Common myeloid progenitor, CD34-positive (primary cell): ENCODE data around the gene PTPRM.

Experiments used
- CTCF ChIA-PET: fragments of 350-600 bp; sonication (Branson Sonifier 250); formaldehyde crosslinking; loops from one replicate; lab custom pipeline; 2021; ENCODE audit warnings: antibody characterized with exemption; lab: Charles Lee
- POLR2A ChIA-PET: fragments of 350-600 bp; sonication (Branson Sonifier 250); formaldehyde crosslinking; loops from one replicate; lab custom pipeline; 2021; ENCODE audit warnings: antibody characterized with exemption; lab: Charles Lee
- DNase-seq, 3 donors: peaks; one replicate each; pipeline versions ENCODE4 v3.0.0 to v3.0.0-alpha.2; 2013
- H3K27ac ChIP-seq, 2 experiments: 1 replicate in 1 of 2; 2 replicates in 1 of 2; pipeline ENCODE4 v1.7.0; 2013; ENCODE audit warnings: inconsistent platforms in 2 of 2, low read length in 2 of 2, mild to moderate bottlenecking in 2 of 2, low read depth in 1 of 2, moderate library complexity in 1 of 2; ENCODE audit not compliant: severe bottlenecking in 2 of 2, insufficient read depth in 1 of 2, poor library complexity in 1 of 2
- H3K27me3 ChIP-seq, 5 experiments: replicated peaks in 2 of 5; 1 replicate in 3 of 5; 2 replicates in 2 of 5; pipeline versions ENCODE4 v1.6.1 to v1.7.0; 2013; ENCODE audit warnings: low read length in 4 of 5, mild to moderate bottlenecking in 2 of 5, moderate library complexity in 2 of 5, inconsistent platforms in 1 of 5; ENCODE audit not compliant: insufficient read depth in 5 of 5, control insufficient read depth in 4 of 5
- H3K36me3 ChIP-seq, 4 experiments: 1 replicate in 2 of 4; 2 replicates in 2 of 4; pipeline versions ENCODE4 v1.6.1 to v1.7.0; 2013; ENCODE audit warnings: low read length in 3 of 4, control low read depth in 1 of 4, mild to moderate bottlenecking in 1 of 4; ENCODE audit not compliant: control insufficient read depth in 4 of 4, insufficient read depth in 4 of 4
- H3K4me1 ChIP-seq, 4 experiments: 1 replicate in 3 of 4; 2 replicates in 1 of 4; pipeline versions ENCODE4 v1.6.1 to v1.7.1; 2013; ENCODE audit warnings: low read length in 3 of 4, mild to moderate bottlenecking in 3 of 4, control low read depth in 1 of 4, inconsistent platforms in 1 of 4, moderate library complexity in 1 of 4; ENCODE audit not compliant: control insufficient read depth in 4 of 4, insufficient read depth in 4 of 4; ENCODE audit errors: control extremely low read depth in 1 of 4
- H3K4me3 ChIP-seq, 7 experiments: 1 replicate in 4 of 7; 2 replicates in 3 of 7; pipeline versions ENCODE4 v1.5.1 to v1.7.0; 2013; ENCODE audit warnings: mild to moderate bottlenecking in 7 of 7, low read length in 6 of 7, moderate library complexity in 6 of 7, inconsistent platforms in 2 of 7, low read depth in 2 of 7, control low read depth in 1 of 7; ENCODE audit not compliant: insufficient read depth in 4 of 7, control insufficient read depth in 1 of 7; ENCODE audit errors: extremely low read depth in 1 of 7
- H3K9me3 ChIP-seq, 5 experiments: 1 replicate in 4 of 5; 2 replicates in 1 of 5; pipeline versions ENCODE4 v1.6.1 to v1.7.1; 2013; ENCODE audit warnings: low read length in 4 of 5, mild to moderate bottlenecking in 2 of 5, inconsistent platforms in 1 of 5, low read depth in 1 of 5, moderate library complexity in 1 of 5; ENCODE audit not compliant: control insufficient read depth in 4 of 5, insufficient read depth in 2 of 5; ENCODE audit errors: control extremely low read depth in 1 of 5
- WGBS: methylation state at CpG from one replicate; pipeline ENCODE4 v1.1.5; 2013; ENCODE audit not compliant: insufficient coverage; 5-methylcytosine and 5-hydroxymethylcytosine counted together

PTPRM gene

DNA sequence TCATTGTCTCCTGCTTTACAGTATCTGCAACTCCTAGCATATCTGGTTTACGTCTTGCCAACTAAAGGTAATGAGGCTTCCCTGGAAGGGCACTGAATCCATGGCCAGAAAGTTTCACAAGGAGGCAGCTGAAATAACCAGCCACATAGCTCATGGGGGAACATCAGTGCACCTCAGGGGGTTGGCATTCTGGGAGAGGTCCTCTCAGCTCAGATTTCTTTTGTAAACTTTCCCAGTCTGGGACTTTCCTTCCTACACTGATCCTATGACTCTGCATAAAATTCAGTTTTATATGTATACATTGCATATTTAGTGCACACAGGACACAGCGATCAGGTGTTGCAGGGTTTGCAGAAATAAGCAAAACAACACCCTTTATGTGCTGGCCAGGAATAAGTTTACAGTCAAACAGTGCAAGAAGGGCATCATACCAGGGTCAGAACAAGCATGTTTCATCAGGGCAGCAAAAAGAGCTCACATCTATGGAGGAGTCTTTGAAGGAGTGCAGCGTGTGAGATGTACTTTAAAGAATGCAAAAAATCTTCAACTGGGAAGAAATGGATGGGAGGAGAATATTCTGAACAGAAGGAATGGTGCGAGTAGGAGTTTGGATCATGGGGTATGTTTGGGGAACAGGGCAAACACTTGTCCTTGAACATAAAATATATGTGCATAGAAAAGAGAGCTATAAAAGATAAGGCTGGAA lies 801.5 kb downstream of the PTPRM start:
- POLR2A ChIA-PET: interaction anchor here (0.8 kb wide), 1 partner anchor 802 kb away, joined by 3 read pairs; the partner anchor contains the start of gene PTPRM
- Histone ChIP-seq H3K36me3 (no peaks in the 10 kb centered on the region), H3K4me3 (no peak overlapping the region), H3K4me1 (peaks cover 4 to 10% (median 6%) of the 10 kb centered on the region in 4 experiments), H3K9me3 (no peaks in the 10 kb centered on the region), H3K27ac (no peak overlapping the region), H3K27me3 (peaks cover 0 to 3% (median 0%) of the 10 kb centered on the region in 5 experiments)
- 94% methylated on average over 4 of the region's 4 CpGs for WGBS
- DNase-seq: no peak
- CTCF ChIA-PET: interaction anchor here (0.6 kb wide), 1 partner anchor 527 kb away, joined by 3 read pairs; no protein-coding TSS in a partner anchor

DNA sequence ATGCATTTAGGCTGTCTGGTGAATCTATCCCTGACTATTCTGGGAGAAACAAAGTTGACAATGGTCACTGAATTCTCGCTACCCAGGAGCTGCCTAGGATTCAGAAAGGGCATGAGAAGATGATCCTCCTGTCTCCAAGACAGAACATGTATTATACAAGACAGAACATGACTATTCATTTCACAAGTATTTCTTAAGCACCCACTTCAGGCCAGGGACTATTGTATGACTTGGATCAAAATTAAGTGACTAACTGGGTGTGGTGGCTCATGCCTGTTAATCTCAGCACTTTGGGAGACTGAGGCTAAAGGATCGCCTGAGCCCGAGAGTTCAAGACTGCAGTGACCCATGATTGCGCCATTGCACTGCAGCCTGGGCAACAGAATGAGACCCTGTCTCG lies 806.4 kb downstream of the PTPRM start:
- H3K27ac ChIP-seq: no peak overlapping the region
- CTCF ChIA-PET: no interaction called here
- peaks cover 0 to 4% (median 0%) of the 10 kb centered on the region in 4 experiments for H3K4me1 ChIP-seq
- no peak overlapping the region for H3K4me3 ChIP-seq
- H3K27me3 ChIP-seq: no peaks in the 10 kb centered on the region
- WGBS: 100% methylated on average over 3 of the region's 5 CpGs
- no peaks in the 10 kb centered on the region for H3K9me3 ChIP-seq
- H3K36me3 ChIP-seq: peaks cover 0 to 3% (median under 1%) of the 10 kb centered on the region in 4 experiments
- POLR2A ChIA-PET: no interaction called here
- no peak for DNase-seq

DNA sequence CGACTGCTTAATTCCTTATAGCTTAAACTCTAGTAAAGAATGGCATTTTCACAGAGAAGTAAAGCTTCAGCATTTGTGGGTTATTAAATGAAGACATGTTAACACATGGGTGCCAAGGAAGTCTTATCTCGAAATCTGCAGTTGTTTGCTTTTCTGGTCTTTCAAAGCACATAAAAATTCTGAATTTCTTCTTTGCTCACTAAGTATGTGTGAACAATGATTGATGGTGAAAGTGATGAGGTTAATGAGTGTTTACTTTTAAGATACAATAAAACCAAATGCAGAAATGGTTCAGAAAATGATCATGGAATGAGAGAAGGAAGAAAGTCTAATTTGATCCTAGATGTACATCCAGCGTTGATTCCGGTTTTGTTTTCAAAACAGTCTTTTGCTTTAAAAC lies 807.6 kb downstream of the PTPRM start:
- H3K9me3 ChIP-seq: no peaks in the 10 kb centered on the region
- DNase-seq: no peak
- ChIA-PET POLR2A (no interaction called here), CTCF (no interaction called here)
- WGBS: 100% methylated on average over 1 of the region's 4 CpGs
- H3K4me3 ChIP-seq: no peak overlapping the region
- no peak overlapping the region for H3K27ac ChIP-seq
- peaks cover 0 to 4% (median 0%) of the 10 kb centered on the region in 4 experiments for H3K4me1 ChIP-seq
- peaks cover 0 to 6% (median 4%) of the 10 kb centered on the region in 4 experiments for H3K36me3 ChIP-seq
- no peaks in the 10 kb centered on the region for H3K27me3 ChIP-seq

DNA sequence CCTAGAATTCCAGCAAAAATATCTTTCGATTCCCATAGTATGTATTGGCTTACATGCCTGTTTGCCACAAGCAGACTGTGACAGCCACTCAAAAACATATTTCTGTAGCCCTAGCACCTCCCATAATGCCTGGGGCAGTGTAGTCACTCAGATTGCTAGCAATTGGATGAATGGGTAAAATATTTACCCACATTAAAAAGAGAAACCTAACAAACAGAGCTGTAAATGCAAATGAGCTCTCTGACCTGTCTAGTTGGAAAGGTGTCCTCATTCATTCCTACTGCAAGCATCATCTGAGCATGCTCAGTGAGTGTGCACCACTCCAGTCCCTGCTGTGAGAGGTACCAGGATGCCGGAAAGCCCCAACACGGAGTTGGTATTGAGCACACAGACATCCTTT lies 808.1 kb downstream of the PTPRM start:
- Histone ChIP-seq H3K27ac (no peak overlapping the region), H3K9me3 (no peaks in the 10 kb centered on the region), H3K4me3 (no peak overlapping the region), H3K27me3 (no peaks in the 10 kb centered on the region), H3K36me3 (peaks cover under 1 to 6% (median 4%) of the 10 kb centered on the region in 4 experiments), H3K4me1 (peaks cover 0 to 4% (median 0%) of the 10 kb centered on the region in 4 experiments)
- CTCF ChIA-PET: no interaction called here
- 94% methylated on average over 2 of the region's 3 CpGs for WGBS
- POLR2A ChIA-PET: no interaction called here
- no peak for DNase-seq

DNA sequence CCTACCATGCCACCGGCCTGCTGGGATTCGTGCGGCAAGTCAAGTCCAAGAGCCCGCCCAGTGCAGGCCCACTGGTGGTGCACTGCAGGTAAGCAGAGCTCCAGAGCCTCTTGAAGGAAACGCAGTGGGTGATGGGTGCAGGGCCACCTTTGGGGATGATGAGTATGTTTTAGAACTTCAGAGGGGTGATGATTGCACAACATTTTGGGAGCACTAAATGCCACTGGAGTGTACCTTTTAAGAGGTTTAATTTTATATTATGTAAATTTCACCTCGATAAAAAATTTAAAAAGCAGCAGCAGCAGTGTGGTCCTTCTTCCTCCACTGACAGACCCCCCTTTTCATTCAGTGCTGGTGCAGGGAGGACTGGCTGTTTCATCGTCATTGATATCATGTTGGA lies 809.0 kb downstream of the PTPRM start:
- H3K36me3 ChIP-seq: peaks cover 2 to 6% (median 4%) of the 10 kb centered on the region in 4 experiments
- CTCF ChIA-PET: no interaction called here

DNA sequence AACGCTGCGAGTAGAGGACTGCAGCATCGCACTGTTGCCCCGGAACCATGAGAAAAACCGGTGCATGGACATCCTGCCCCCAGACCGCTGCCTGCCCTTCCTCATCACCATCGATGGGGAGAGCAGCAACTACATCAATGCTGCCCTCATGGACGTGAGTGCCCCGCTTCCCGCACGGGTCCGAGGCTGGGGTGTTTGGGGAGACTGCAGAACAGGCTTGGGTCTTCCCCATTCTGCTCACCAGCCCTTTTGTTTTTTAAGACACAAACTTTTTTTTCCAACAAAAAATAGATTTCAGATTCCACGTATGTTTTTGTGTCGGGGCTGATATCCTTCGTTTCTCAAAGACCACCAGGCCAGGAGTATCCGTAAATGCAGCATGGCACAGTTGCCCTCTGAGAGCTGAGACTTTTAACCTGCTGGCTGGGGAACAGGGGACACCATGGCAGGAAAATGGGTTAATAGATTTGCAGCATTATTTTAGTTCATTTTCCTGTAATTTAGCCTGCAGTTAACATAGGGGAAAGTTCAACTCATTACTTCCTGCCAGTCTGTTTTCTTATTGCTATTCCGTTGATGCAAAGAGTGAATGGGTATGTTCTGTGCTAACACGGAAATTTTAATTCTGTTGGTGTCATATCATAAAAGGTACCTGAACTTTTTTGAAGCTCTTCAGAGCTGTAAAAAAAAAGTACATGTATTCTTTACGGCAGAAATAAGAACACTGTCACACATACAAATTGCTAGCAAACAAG lies 812.2 kb downstream of the PTPRM start:
- no peaks in the 10 kb centered on the region for H3K9me3 ChIP-seq
- no peak for DNase-seq
- H3K4me3 ChIP-seq: no peak overlapping the region
- ChIA-PET CTCF (interaction anchor here (2.4 kb wide), 1 partner anchor 10 kb away, joined by 11 read pairs; no protein-coding TSS in a partner anchor), POLR2A (no interaction called here)
- H3K4me1 ChIP-seq: no peaks in the 10 kb centered on the region
- H3K27me3 ChIP-seq: no peaks in the 10 kb centered on the region
- peaks cover 2 to 6% (median 4%) of the 10 kb centered on the region in 4 experiments for H3K36me3 ChIP-seq
- 93% methylated on average over 16 of the region's 19 CpGs for WGBS
- no peak overlapping the region for H3K27ac ChIP-seq

More for the DNA sequence above, 809.0 kb downstream of the PTPRM start:
- H3K9me3 ChIP-seq: no peaks in the 10 kb centered on the region
- H3K4me1 ChIP-seq: no peaks in the 10 kb centered on the region
- H3K27me3 ChIP-seq: no peaks in the 10 kb centered on the region
- H3K4me3 ChIP-seq: no peak overlapping the region
- no peak overlapping the region for H3K27ac ChIP-seq
- WGBS: 95% methylated on average over 6 of the region's 7 CpGs
- no peak for DNase-seq
- POLR2A ChIA-PET: no interaction called here

DNA sequence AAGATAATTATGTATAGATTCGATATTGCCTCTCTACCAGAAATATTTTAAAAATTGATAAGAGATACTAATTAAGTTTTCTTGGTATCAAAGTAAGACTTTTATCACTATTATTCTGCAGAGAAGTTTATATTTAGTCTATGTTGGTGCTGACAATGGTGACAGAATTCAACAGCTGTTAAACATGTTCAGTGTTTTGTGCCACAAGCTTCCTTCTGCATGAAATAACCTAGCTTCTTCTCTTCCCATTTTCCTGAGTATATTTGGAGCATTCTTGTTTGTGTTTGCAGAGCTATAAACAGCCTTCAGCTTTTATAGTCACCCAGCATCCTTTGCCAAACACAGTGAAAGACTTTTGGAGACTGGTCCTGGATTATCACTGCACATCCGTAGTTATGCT lies 812.9 kb downstream of the PTPRM start:
- CTCF ChIA-PET: interaction anchor here (2.4 kb wide), 1 partner anchor 10 kb away, joined by 11 read pairs; no protein-coding TSS in a partner anchor
- no peaks in the 10 kb centered on the region for H3K9me3 ChIP-seq
- no peaks in the 10 kb centered on the region for H3K27me3 ChIP-seq
- H3K36me3 ChIP-seq: peaks cover 2 to 6% (median 4%) of the 10 kb centered on the region in 4 experiments
- no peaks in the 10 kb centered on the region for H3K4me1 ChIP-seq
- WGBS: 100% methylated on average over 1 of the region's 2 CpGs
- H3K27ac ChIP-seq: no peak overlapping the region
- no peak for DNase-seq
- no peak overlapping the region for H3K4me3 ChIP-seq
- POLR2A ChIA-PET: no interaction called here
